Astrocyte (in vitro differentiated cells and primary cell): Measurements from ENCODE around the gene URB1. TPM values are rescaled to one million over a fixed set of nuclear protein-coding genes. Genes with fewer than 3 reads are reported as not detected.

Source experiments
- DNase-seq: peaks from one replicate; pipeline ENCODE4 v3.0.0-alpha.2; 2010; ENCODE audit warnings: low read depth
- FAIRE-seq: peaks from 2 replicates; lab custom pipeline; 2011; peaks lifted over from hg19 to GRCh38; lab: Jason Lieb, UNC
- H2AFZ ChIP-seq: 2 replicates; pipeline ENCODE4 v1.6.0; 2012; ENCODE audit warnings: low read depth, low read length, inconsistent platforms
- H3K27ac ChIP-seq: 2 replicates; pipeline ENCODE4 v1.5.1; 2011; ENCODE audit warnings: low read depth, low read length, inconsistent platforms
- H3K27me3 ChIP-seq: 2 replicates; pipeline ENCODE4 v1.6.0; 2011; ENCODE audit warnings: low read length, inconsistent platforms; ENCODE audit not compliant: insufficient read depth
- H3K36me3 ChIP-seq: 2 replicates; pipeline ENCODE4 v1.5.1; 2011; ENCODE audit warnings: low read length, inconsistent platforms; ENCODE audit not compliant: insufficient read depth
- H3K4me1 ChIP-seq: 2 replicates; pipeline ENCODE4 v1.5.1; 2011; ENCODE audit warnings: low read length, inconsistent platforms; ENCODE audit not compliant: insufficient read depth
- H3K4me2 ChIP-seq: 2 replicates; pipeline ENCODE4 v1.6.0; 2012; ENCODE audit warnings: low read length, inconsistent platforms
- H3K4me3 ChIP-seq: 2 replicates; pipeline ENCODE4 v1.5.1; 2011; ENCODE audit warnings: low read depth, mild to moderate bottlenecking, low read length, inconsistent platforms; ENCODE audit not compliant: insufficient read depth
- H3K79me2 ChIP-seq: 2 replicates; pipeline ENCODE4 v1.6.0; 2012; ENCODE audit warnings: mild to moderate bottlenecking, low read length, inconsistent platforms; ENCODE audit not compliant: insufficient read depth
- H3K9ac ChIP-seq: 2 replicates; pipeline ENCODE4 v1.6.0; 2012; ENCODE audit warnings: mild to moderate bottlenecking, low read length, inconsistent platforms
- H3K9me3 ChIP-seq: 2 replicates; pipeline ENCODE4 v1.5.1; 2012; ENCODE audit warnings: low read depth, mild to moderate bottlenecking, low read length, inconsistent platforms; ENCODE audit not compliant: insufficient read depth
- H4K20me1 ChIP-seq: 2 replicates; pipeline ENCODE4 v1.6.0; 2012; ENCODE audit warnings: low read length, inconsistent platforms; ENCODE audit not compliant: insufficient read depth
- H3K27ac Mint-ChIP-seq: one replicate; pipeline ENCODE4 v1.8.0; 2021; ENCODE audit warnings: mild to moderate bottlenecking, mixed read lengths; ENCODE audit not compliant: unreplicated experiment
- H3K27me3 Mint-ChIP-seq: one replicate; pipeline ENCODE4 v1.8.0; 2021; ENCODE audit warnings: low read depth, mixed read lengths; ENCODE audit not compliant: unreplicated experiment
- H3K36me3 Mint-ChIP-seq: one replicate; pipeline ENCODE4 v1.8.0; 2021; ENCODE audit warnings: low read depth, mixed read lengths; ENCODE audit not compliant: unreplicated experiment
- H3K4me1 Mint-ChIP-seq: one replicate; pipeline ENCODE4 v1.8.0; 2021; ENCODE audit warnings: low read depth, mixed read lengths; ENCODE audit not compliant: unreplicated experiment
- H3K4me3 Mint-ChIP-seq: one replicate; pipeline ENCODE4 v1.8.0; 2021; ENCODE audit warnings: mild to moderate bottlenecking, moderate library complexity, mixed read lengths; ENCODE audit not compliant: unreplicated experiment
- H3K9me3 Mint-ChIP-seq: one replicate; pipeline ENCODE4 v1.8.0; 2021; ENCODE audit warnings: mild to moderate bottlenecking, mixed read lengths; ENCODE audit not compliant: unreplicated experiment
- CTCF ChIP-seq: IDR thresholded peaks from 2 replicates; pipeline ENCODE4 v1.5.1; 2011; ENCODE audit warnings: low read depth, mild to moderate bottlenecking, inconsistent platforms, low read length, moderate library complexity; ENCODE audit not compliant: insufficient read depth
- EZH2 ChIP-seq: IDR thresholded peaks from 2 replicates; pipeline ENCODE4 v1.6.1; 2012; ENCODE audit warnings: mild to moderate bottlenecking, low read length, inconsistent platforms; ENCODE audit not compliant: insufficient read depth
- total RNA-seq: library from RNA; stranded (reverse); gene quantifications from 2 replicates; pipeline ENCODE4 v1.2.1, GENCODE V29; 2021

The URB1 gene
- total RNA-seq, 1 donor from 2014 or later: 19.2 TPM

GRCh38 chr21:32412162-32413014, 19.6 kb upstream of the URB1 start, which contains the start of gene EVA1C:
TSS of gene EVA1C (plus strand) at chr21:32412706. CDS start at chr21:32412854, 148 bp downstream.
- FAIRE-seq: no peak
- H3K27me3 Mint-ChIP-seq: peaks cover 73% of the 10 kb centered on the region
- H3K27me3 ChIP-seq: no peaks in the 10 kb centered on the region

GRCh38 chr21:32411350-32412161, 18.7 kb upstream of the URB1 start:
- peak overlapping the region; percentile 64 for H3K27ac ChIP-seq
- Mint-ChIP-seq H3K27me3 (peaks cover 68% of the 10 kb centered on the region), H3K9me3 (no peaks in the 10 kb centered on the region), H3K27ac (no peak overlapping the region), H3K4me3 (peak overlapping the region; percentile 64), H3K36me3 (no peaks in the 10 kb centered on the region), H3K4me1 (no peaks in the 10 kb centered on the region)
- H4K20me1 ChIP-seq: no peaks in the 10 kb centered on the region
- H3K4me1 ChIP-seq: peaks cover 31% of the 10 kb centered on the region
- H3K79me2 ChIP-seq: peaks cover 15% of the 10 kb centered on the region
- no peaks in the 10 kb centered on the region for H3K9me3 ChIP-seq
- H3K4me3 ChIP-seq: peak overlapping the region; percentile 70
- no peaks in the 10 kb centered on the region for H3K36me3 ChIP-seq
- no peak for FAIRE-seq
- peak overlapping the region; percentile 99 for H3K4me2 ChIP-seq
- DNase-seq: peak; percentile 49
- peak overlapping the region; percentile 88 for H3K9ac ChIP-seq
- no peaks in the 10 kb centered on the region for H3K27me3 ChIP-seq
- TF ChIP-seq EZH2 (no peak), CTCF (no peak)
- H2AFZ ChIP-seq: peak overlapping the region; percentile 88

More at GRCh38 chr21:32412162-32413014, 19.6 kb upstream of the URB1 start, which contains the start of gene EVA1C:
- peak within 1 kb of the TSS; percentile 88 for H3K9ac ChIP-seq
- no peaks in the 10 kb centered on the region for H3K36me3 ChIP-seq
- DNase-seq: no peak
- peak within 1 kb of the TSS; percentile 70 for H3K4me3 ChIP-seq
- peak within 1 kb of the TSS; percentile 64 for H3K27ac ChIP-seq
- no peaks in the 10 kb centered on the region for H3K9me3 ChIP-seq
- H3K4me1 Mint-ChIP-seq: no peaks in the 10 kb centered on the region
- peaks cover 31% of the 10 kb centered on the region for H3K4me1 ChIP-seq
- TF ChIP-seq EZH2 (no peak), CTCF (no peak)
- peak within 1 kb of the TSS; percentile 64 for H3K4me3 Mint-ChIP-seq
- H3K9me3 Mint-ChIP-seq: no peaks in the 10 kb centered on the region
- H4K20me1 ChIP-seq: no peaks in the 10 kb centered on the region
- H3K36me3 Mint-ChIP-seq: no peaks in the 10 kb centered on the region
- H3K27ac Mint-ChIP-seq: no peak within 1 kb of the TSS
- peaks cover 23% of the 10 kb centered on the region for H3K79me2 ChIP-seq
- peak within 1 kb of the TSS; percentile 88 for H2AFZ ChIP-seq
- peak within 1 kb of the TSS; percentile 99 for H3K4me2 ChIP-seq
